ENCODE data around the gene GPR34.

DNA sequence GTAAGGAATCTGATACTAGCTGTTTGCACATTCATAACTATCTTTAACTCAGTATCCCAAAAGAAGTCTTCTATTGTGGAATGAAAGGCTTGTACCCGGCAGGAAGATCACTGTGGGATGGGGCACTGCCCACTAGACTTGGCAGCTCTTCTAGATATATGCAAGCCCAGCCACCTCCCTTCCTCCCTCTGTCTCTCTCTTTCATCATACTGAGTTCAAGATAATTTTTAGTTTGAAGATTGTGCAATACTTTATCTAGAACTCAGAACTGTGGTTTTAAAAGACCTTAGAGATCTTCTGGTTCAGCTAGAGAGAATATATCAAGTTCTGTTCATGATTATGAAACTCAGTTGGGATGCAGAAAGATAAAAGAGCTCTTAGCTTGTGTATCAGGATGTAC is 22.5 kb upstream of the GPR34 start:
- TF ChIP-seq, protein P1, sequence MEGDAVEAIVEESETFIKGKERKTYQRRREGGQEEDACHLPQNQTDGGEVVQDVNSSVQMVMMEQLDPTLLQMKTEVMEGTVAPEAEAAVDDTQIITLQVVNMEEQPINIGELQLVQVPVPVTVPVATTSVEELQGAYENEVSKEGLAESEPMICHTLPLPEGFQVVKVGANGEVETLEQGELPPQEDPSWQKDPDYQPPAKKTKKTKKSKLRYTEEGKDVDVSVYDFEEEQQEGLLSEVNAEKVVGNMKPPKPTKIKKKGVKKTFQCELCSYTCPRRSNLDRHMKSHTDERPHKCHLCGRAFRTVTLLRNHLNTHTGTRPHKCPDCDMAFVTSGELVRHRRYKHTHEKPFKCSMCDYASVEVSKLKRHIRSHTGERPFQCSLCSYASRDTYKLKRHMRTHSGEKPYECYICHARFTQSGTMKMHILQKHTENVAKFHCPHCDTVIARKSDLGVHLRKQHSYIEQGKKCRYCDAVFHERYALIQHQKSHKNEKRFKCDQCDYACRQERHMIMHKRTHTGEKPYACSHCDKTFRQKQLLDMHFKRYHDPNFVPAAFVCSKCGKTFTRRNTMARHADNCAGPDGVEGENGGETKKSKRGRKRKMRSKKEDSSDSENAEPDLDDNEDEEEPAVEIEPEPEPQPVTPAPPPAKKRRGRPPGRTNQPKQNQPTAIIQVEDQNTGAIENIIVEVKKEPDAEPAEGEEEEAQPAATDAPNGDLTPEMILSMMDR (IDR thresholded peaks at IDR 0.05) = no peak
- TF ChIP-seq POLR2A (IDR thresholded peaks at IDR 0.05) = no peak

All from right lobe of liver (tissue), 4 donors.